K562 (cell line): ENCODE results near the gene CPN2.

ENCODE experiments used
- ARID1B ChIP-seq: fragments of 450-650 bp; IDR thresholded peaks from 2 replicates; pipeline ENCODE4 v1.6.1; 2016; ENCODE audit warnings: antibody characterized with exemption, mild to moderate bottlenecking, inconsistent platforms
- MCM7 ChIP-seq, 2 experiments: fragments of 450-650 bp; IDR thresholded peaks; 2 replicates each; pipeline ENCODE4 v1.6.1; 2016 to 2018
- POLR2A ChIP-seq: fragments of 450-650 bp; conservative IDR thresholded peaks from 2 replicates; pipeline ENCODE4 v1.6.1; 2016
- SMARCE1 ChIP-seq: fragments of 450-650 bp; IDR thresholded peaks from 2 replicates; pipeline ENCODE4 v1.7.1; 2016; ENCODE audit warnings: mild to moderate bottlenecking
- STAG1 ChIP-seq: sonication (generic); formaldehyde crosslinking; IDR thresholded peaks from 2 replicates; pipeline ENCODE4 v1.5.0; 2020; ENCODE audit warnings: missing genetic modification reagents, borderline replicate concordance
- TAF1 ChIP-seq: IDR thresholded peaks from 2 replicates; pipeline ENCODE4 v1.6.1; 2011; ENCODE audit warnings: mild to moderate bottlenecking, low read length, moderate library complexity; ENCODE audit not compliant: insufficient read depth, control insufficient read depth, severe bottlenecking; ENCODE audit errors: extremely low read depth

DNA sequence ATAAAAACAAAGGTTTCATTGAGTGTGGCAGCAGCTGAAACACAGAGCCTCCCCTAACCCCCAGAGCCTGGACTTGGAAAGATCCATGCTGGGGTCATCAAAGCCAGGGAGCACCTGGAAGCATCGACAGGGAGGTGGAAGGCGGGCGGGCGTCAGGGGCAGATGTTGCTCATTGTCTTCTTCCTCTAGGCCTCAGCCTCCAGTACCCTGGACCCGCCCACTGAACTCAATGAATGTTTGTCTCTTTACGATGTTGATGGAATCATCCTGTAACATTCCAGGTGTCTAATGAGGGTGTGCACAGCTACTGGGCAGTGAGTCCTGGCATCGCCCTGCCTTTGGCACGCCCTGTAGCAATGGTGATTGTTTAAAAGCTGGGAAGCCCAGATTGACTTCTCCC is 38.1 kb upstream of the CPN2 start:
- no peak for TF ChIP-seq POLR2A
- TF ChIP-seq SMARCE1 = no peak
- TF ChIP-seq TAF1 = no peak
- no peak for TF ChIP-seq STAG1 (CRISPR knock-in tag)
- no peak for TF ChIP-seq MCM7 (IDR thresholded peaks at IDR 0.05)
- no peak for TF ChIP-seq ARID1B
